Measurements from ENCODE around the gene NFE2L1. TPM values are rescaled to one million over a fixed set of nuclear protein-coding genes. Genes with fewer than 3 reads are reported as not detected.

Gene NFE2L1
- total and polyA plus RNA-seq, 9 of the 15 experiments (the other 6 are each of a cell fraction or from before 2014, with no cell fraction given), result 2.0 to 68.6 (median 39.7) TPM

DNA sequence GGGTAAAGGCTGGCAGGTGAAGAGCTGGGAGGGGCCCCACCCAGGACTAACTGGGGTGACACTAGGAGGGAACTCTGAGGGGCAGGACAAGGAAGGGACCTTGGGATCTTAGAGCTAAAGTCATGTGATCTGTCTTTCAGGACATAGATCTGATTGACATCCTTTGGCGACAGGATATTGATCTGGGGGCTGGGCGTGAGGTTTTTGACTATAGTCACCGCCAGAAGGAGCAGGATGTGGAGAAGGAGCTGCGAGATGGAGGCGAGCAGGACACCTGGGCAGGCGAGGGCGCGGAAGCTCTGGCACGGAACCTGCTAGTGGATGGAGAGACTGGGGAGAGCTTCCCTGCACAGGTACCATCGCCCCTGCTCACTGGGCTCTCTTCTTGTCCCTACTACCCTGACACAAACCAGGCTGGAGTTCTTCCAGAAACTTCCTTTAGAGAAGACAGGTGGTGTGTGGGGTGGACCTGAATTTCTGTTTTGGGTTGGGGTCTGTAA lies 8.1 kb downstream of the NFE2L1 start (continued):
- TF ChIP-seq KLF16 (IDR thresholded peaks at IDR 0.05) (no peak), TEAD4 (IDR thresholded peaks at IDR 0.05; ENCODE audit: low read length) (no peak), TEAD4 (CRISPR knock-in tag; IDR thresholded peaks at IDR 0.05; ENCODE audit: borderline replicate concordance) (no peak), ESRRB (CRISPR knock-in tag; IDR thresholded peaks at IDR 0.05; ENCODE audit: borderline replicate concordance) (no peak)
- TF ChIP-seq, protein P1, sequence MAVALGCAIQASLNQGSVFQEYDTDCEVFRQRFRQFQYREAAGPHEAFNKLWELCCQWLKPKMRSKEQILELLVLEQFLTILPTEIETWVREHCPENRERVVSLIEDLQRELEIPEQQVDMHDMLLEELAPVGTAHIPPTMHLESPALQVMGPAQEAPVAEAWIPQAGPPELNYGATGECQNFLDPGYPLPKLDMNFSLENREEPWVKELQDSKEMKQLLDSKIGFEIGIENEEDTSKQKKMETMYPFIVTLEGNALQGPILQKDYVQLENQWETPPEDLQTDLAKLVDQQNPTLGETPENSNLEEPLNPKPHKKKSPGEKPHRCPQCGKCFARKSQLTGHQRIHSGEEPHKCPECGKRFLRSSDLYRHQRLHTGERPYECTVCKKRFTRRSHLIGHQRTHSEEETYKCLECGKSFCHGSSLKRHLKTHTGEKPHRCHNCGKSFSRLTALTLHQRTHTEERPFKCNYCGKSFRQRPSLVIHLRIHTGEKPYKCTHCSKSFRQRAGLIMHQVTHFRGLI (CRISPR knock-in tag; IDR thresholded peaks at IDR 0.05), result no peak

DNA sequence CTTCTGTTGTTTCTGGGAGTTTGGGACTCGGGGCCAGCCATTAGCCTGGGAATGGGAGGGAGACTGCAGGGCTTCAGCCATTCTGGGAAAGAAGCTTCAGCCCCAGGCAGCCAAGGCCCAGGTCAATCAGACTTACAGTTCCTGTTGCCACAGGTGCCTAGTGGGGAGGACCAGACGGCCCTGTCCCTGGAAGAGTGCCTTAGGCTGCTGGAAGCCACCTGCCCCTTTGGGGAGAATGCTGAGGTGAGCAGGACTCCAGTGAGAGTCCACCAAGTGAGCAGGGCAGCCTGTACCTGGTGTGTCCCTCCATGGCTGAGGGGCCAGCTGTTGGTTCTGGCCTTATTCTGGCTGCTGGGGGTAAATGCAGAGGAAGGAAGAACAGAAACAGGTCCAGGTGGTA lies 8.7 kb downstream of the NFE2L1 start:
- H3K9ac ChIP-seq (ENCODE audit: insufficient read depth in 1 of 2, low read depth in 2 of 2, low read length in 2 of 2), result peak overlapping the region in 1 of 2 experiments; percentile 42; a peak in 1 of 4 replicates
- ChIA-PET CTCF (ENCODE audit: low intra/inter-chr PET ratio) (no interaction called here), POLR2A (interaction anchor here (0.7 to 6.5 kb wide), 4 partner anchors 10 to 1296 kb away, joined by 3 to 74 read pairs (median 5); partner anchors contain the start of gene NFE2L1)
- H3K36me3 ChIP-seq (ENCODE audit: control insufficient read depth, insufficient read depth, low read length), result peaks cover 90% of the 10 kb centered on the region
- no peak overlapping the region for H3K4me2 ChIP-seq (ENCODE audit: insufficient read depth, low read length)
- 88% methylated on average over 2 of the region's 2 CpGs for WGBS (ENCODE audit: insufficient coverage, low coverage, missing lambda C conversion rate)
- TF ChIP-seq HCFC1 (IDR thresholded peaks at IDR 0.05; ENCODE audit: low read depth, low read length) (no peak), TEAD1 (CRISPR knock-in tag; IDR thresholded peaks at IDR 0.05) (0 out of 4 replicates have a peak, but pooled peaks of 1 of the 2 experiments have one; percentile 22), DIDO1 (tag; IDR thresholded peaks at IDR 0.05; ENCODE audit: low read depth) (no peak), ZZZ3 (IDR thresholded peaks at IDR 0.05) (no peak), RBFOX2 (IDR thresholded peaks at IDR 0.05; ENCODE audit: low read depth, low read length) (0 out of 2 replicates have a peak, but pooled peaks have one; percentile 9)
- FAIRE-seq (no peak), ATAC-seq (no peak), DNase-seq (ENCODE audit: extremely low read depth in 1 of 4, low spot score in 3 of 4) (no peak)
- H3K9me3 ChIP-seq (replicated peaks; ENCODE audit: control insufficient read depth, insufficient read depth, low read depth, low read length), result no peaks in the 10 kb centered on the region
- no peak overlapping the region for H3K4me3 ChIP-seq
- peaks cover 49% of the 10 kb centered on the region for H3K79me2 ChIP-seq (ENCODE audit: control insufficient read depth, insufficient read depth, low read length)
- H3K27me3 ChIP-seq (ENCODE audit: control insufficient read depth in 2 of 2, insufficient read depth in 2 of 2, low read length in 2 of 2), result no peaks in the 10 kb centered on the region
- H3K27ac ChIP-seq (ENCODE audit: extremely low read depth, low read depth, low read length), result peak overlapping the region; percentile 67; the same call in 1 of the 3 replicates
- peaks cover 17% of the 10 kb centered on the region for H3K9me1 ChIP-seq (ENCODE audit: control insufficient read depth, insufficient read depth, low read length)
- H2AFZ ChIP-seq (ENCODE audit: low read depth, low read length), result no peak overlapping the region
- in situ Hi-C loops (cut with MboI), result no loop called here
- H3K4me1 ChIP-seq (replicated peaks in 1 of 2; ENCODE audit: control insufficient read depth in 2 of 2, insufficient read depth in 2 of 2, low read length in 2 of 2), result peaks cover 44 to 45% of the 10 kb centered on the region in 2 experiments
- peaks cover 24% of the 10 kb centered on the region for H4K20me1 ChIP-seq (replicated peaks; ENCODE audit: control insufficient read depth, insufficient read depth, low read length)
- BruUV-seq (replicated peaks), result no TSS peak
- intact Hi-C loops (cut with micrococcal nuclease), result no loop called here
